IMR-90 (cell line): ENCODE results near the gene ELMOD3. TPM values are rescaled to one million over a fixed set of nuclear protein-coding genes. Genes with fewer than 3 reads are reported as not detected.

Experiments
- ATAC-seq: fragments of 200-7000 bp; cut with Tn5 transposase; 2 replicates; pipeline ENCODE4 v1.9.1; 2020; ENCODE audit warnings: low read depth, mild to moderate bottlenecking, moderate library complexity
- BruUV-seq: library from RNA; stranded (reverse); fragments of 400-500 nt; replicated peaks from 2 replicates; lab custom pipeline; 2021; lab: Mats Ljungman, UMichigan
- CTCF ChIA-PET: fragments of 300-600 bp; formaldehyde crosslinking; extraction: SDS; loops from one replicate; lab custom pipeline; 2021; ENCODE audit warnings: antibody characterized with exemption; lab: Yijun Ruan, JAX
- POLR2A ChIA-PET: fragments of 300-600 bp; sonication (Branson Sonifier 250); formaldehyde crosslinking; loops from one replicate; lab custom pipeline; 2022; ENCODE audit warnings: antibody characterized with exemption; ENCODE audit not compliant: unreplicated experiment; lab: Charles Lee
- DNase-seq: peaks from one replicate; pipeline ENCODE4 v3.0.0; 2013
- H2AFZ ChIP-seq: replicated peaks from 2 replicates; pipeline ENCODE3; 2013; ENCODE audit warnings: low read length, mild to moderate bottlenecking; ENCODE audit not compliant: poor library complexity
- H2AK5ac ChIP-seq: 2 replicates; pipeline ENCODE4 v1.6.1; 2013; ENCODE audit warnings: low read depth, low read length, inconsistent platforms
- H2AK9ac ChIP-seq: replicated peaks from 2 replicates; pipeline ENCODE3; 2013; ENCODE audit warnings: mild to moderate bottlenecking, low read depth, low read length, moderate library complexity; ENCODE audit not compliant: poor library complexity
- H2BK120ac ChIP-seq: 2 replicates; pipeline ENCODE4 v1.6.1; 2013; ENCODE audit warnings: low read depth, low read length, inconsistent platforms
- H2BK15ac ChIP-seq: 3 replicates; pipeline ENCODE4 v1.6.1; 2013; ENCODE audit warnings: low read depth, low read length, inconsistent platforms
- H2BK20ac ChIP-seq: 2 replicates; pipeline ENCODE4 v1.6.1; 2013; ENCODE audit warnings: low read depth, mild to moderate bottlenecking, inconsistent platforms, low read length, moderate library complexity
- H2BK5ac ChIP-seq: 2 replicates; pipeline ENCODE4 v1.6.1; 2013; ENCODE audit warnings: mild to moderate bottlenecking, low read depth, low read length, inconsistent platforms; ENCODE audit not compliant: poor library complexity, severe bottlenecking
- H3K14ac ChIP-seq: replicated peaks from 2 replicates; pipeline ENCODE4 v1.6.1; 2013; ENCODE audit warnings: low read depth, low read length, inconsistent platforms
- H3K18ac ChIP-seq: 2 replicates; pipeline ENCODE4 v1.6.1; 2013; ENCODE audit warnings: low read depth, low read length, control low read depth
- H3K23ac ChIP-seq: 2 replicates; pipeline ENCODE4 v1.6.1; 2013; ENCODE audit warnings: low read depth, low read length, inconsistent platforms
- H3K27ac ChIP-seq: 2 replicates; pipeline ENCODE4 v1.5.1; 2013; ENCODE audit warnings: mild to moderate bottlenecking, control low read depth, low read length; ENCODE audit not compliant: insufficient read depth
- H3K27me3 ChIP-seq: 2 replicates; pipeline ENCODE4 v1.6.1; 2013; ENCODE audit warnings: low read length; ENCODE audit not compliant: control insufficient read depth, insufficient read depth
- H3K36me3 ChIP-seq: 2 replicates; pipeline ENCODE4 v1.6.1; 2013; ENCODE audit warnings: low read length, mixed read lengths; ENCODE audit not compliant: control insufficient read depth, insufficient read depth
- H3K4ac ChIP-seq: 2 replicates; pipeline ENCODE4 v1.6.1; 2013; ENCODE audit warnings: low read depth, low read length, inconsistent platforms
- H3K4me1 ChIP-seq: 2 replicates; pipeline ENCODE4 v1.6.1; 2013; ENCODE audit warnings: low read length, mixed read lengths; ENCODE audit not compliant: control insufficient read depth, insufficient read depth
- H3K4me2 ChIP-seq: 2 replicates; pipeline ENCODE4 v1.6.1; 2013; ENCODE audit warnings: low read depth, mild to moderate bottlenecking, control low read depth, low read length, moderate library complexity
- H3K4me3 ChIP-seq: 2 replicates; pipeline ENCODE4 v1.5.1; 2013; ENCODE audit warnings: low read depth, mild to moderate bottlenecking, control low read depth, low read length, moderate library complexity; ENCODE audit not compliant: insufficient read depth
- H3K56ac ChIP-seq: 2 replicates; pipeline ENCODE4 v1.6.1; 2013; ENCODE audit warnings: low read length, inconsistent platforms; ENCODE audit not compliant: insufficient read depth; ENCODE audit errors: extremely low read depth
- H3K79me1 ChIP-seq, 2 experiments: 2 replicates each; pipeline ENCODE4 v1.6.1; 2013; ENCODE audit warnings: low read length in 2 of 2, inconsistent platforms in 1 of 2, low read depth in 1 of 2
- H3K9ac ChIP-seq: 2 replicates; pipeline ENCODE4 v1.6.1; 2013; ENCODE audit warnings: low read depth, low read length, control low read depth
- H3K9me1 ChIP-seq: 2 replicates; pipeline ENCODE4 v1.6.1; 2013; ENCODE audit warnings: low read length, inconsistent platforms; ENCODE audit not compliant: insufficient read depth
- H3K9me3 ChIP-seq: 2 replicates; pipeline ENCODE4 v1.6.1; 2013; ENCODE audit warnings: low read length; ENCODE audit not compliant: control insufficient read depth, insufficient read depth
- H4K20me1 ChIP-seq: 2 replicates; pipeline ENCODE4 v1.6.1; 2013; ENCODE audit warnings: low read length, inconsistent platforms; ENCODE audit not compliant: insufficient read depth
- H4K5ac ChIP-seq: 2 replicates; pipeline ENCODE4 v1.6.1; 2013; ENCODE audit warnings: mild to moderate bottlenecking, low read depth, low read length, control low read depth
- H4K8ac ChIP-seq, 2 experiments: 2 replicates each; pipeline ENCODE4 v1.6.1; 2013; ENCODE audit warnings: low read depth in 2 of 2, low read length in 2 of 2, control low read depth in 1 of 2, inconsistent platforms in 1 of 2
- H4K91ac ChIP-seq: 2 replicates; pipeline ENCODE4 v1.6.1; 2013; ENCODE audit warnings: low read depth, low read length, inconsistent platforms; ENCODE audit not compliant: insufficient read depth
- FOS ChIP-seq: fragments of 150-350 bp; IDR thresholded peaks from 2 replicates; pipeline ENCODE4 v1.6.1; 2016; ENCODE audit warnings: low read depth, low read length
- MAZ ChIP-seq: IDR thresholded peaks from 2 replicates; pipeline ENCODE4 v1.6.1; 2012; ENCODE audit warnings: low read depth, mild to moderate bottlenecking, low read length, improper control_type of control experiment, moderate library complexity, borderline replicate concordance
- POLR2A ChIP-seq: IDR thresholded peaks from 2 replicates; pipeline ENCODE4 v1.6.1; 2012; ENCODE audit warnings: mild to moderate bottlenecking, low read depth, low read length
- RCOR1 ChIP-seq: IDR thresholded peaks from 2 replicates; pipeline ENCODE4 v1.6.1; 2012; ENCODE audit warnings: mild to moderate bottlenecking, low read length, improper control_type of control experiment; ENCODE audit not compliant: insufficient replicate concordance
- SMC3 ChIP-seq: fragments of 150-350 bp; IDR thresholded peaks from 2 replicates; pipeline ENCODE4 v1.6.1; 2016; ENCODE audit warnings: low read depth, mild to moderate bottlenecking, antibody characterized with exemption, low read length, moderate library complexity
- WGBS, 2 experiments: methylation state at CpG; one replicate each; pipeline versions ENCODE4 v1.1.5 to v1.1.7; 2013; ENCODE audit warnings: missing lambda C conversion rate in 2 of 2; ENCODE audit not compliant: insufficient read length in 1 of 2; ENCODE audit errors: extremely low coverage in 2 of 2; 5-methylcytosine and 5-hydroxymethylcytosine counted together
- dilution Hi-C: fragments of 300-500 bp; cut with HindIII; formaldehyde crosslinking; loops from one replicate; pipeline ENCODE4 v1.14.3; 2018; ENCODE audit warnings: low sequenced_read_pairs; ENCODE audit not compliant: unreplicated experiment
- in situ Hi-C: fragments of 300-500 bp; cut with MboI; formaldehyde crosslinking; loops from 3 replicates; pipeline ENCODE4 v1.14.3; 2019; ENCODE audit warnings: low sequenced_read_pairs, inconsistent platforms, mixed read lengths
- intact Hi-C: fragments of 100-400 bp; cut with micrococcal nuclease; formaldehyde crosslinking; loops from 2 replicates; pipeline ENCODE4 v1.10.0; 2022
- polyA plus RNA-seq, 3 experiments: library from polyadenylated mRNA; depleted of rRNA; stranded (reverse); fragments of >200 nt; gene quantifications; 2 replicates each; pipeline ENCODE4 v1.2.3, GENCODE V29; 2012; ENCODE audit warnings: low replicate concordance in 1 of 3
- total RNA-seq: library from RNA; depleted of rRNA; stranded (reverse); fragments of >200 nt; gene quantifications from 2 replicates; pipeline ENCODE4 v1.2.3, GENCODE V29; 2012
- TF ChIP-seq, protein P1 (sequence below): fragments of 150-350 bp; IDR thresholded peaks from 2 replicates; pipeline ENCODE4 v1.6.1; 2017; ENCODE audit warnings: mild to moderate bottlenecking, antibody characterized with exemption, low read length, low read depth

Gene ELMOD3
- total and polyA plus RNA-seq, 2 of the 4 experiments (the other 2 are of a cell fraction) = 13.1 to 20.7 TPM

DNA sequence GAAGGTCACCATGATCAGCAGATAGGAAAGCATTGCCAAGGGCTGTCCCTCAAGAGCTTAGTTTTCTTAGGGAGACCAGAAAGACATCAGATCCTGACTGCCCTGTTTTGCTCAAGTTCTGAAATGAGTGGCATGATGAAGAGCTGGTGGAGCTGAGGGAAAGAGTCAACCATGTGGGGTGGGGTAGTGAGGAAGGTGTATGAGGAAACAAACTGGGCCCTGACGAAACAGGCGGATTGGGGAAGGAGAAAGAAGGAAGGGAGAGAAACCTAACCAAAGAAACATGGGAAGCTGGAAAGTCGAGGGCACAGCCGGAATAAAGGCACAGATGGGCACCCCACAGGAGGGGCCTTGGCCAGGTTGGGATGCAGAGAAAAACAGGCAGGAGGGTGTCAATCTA, 34.8 kb upstream of the ELMOD3 start:
- H3K4me1 ChIP-seq = peaks cover 9% of the 10 kb centered on the region
- no peak overlapping the region for H2AFZ ChIP-seq
- intact Hi-C loops (no loop called here), in situ Hi-C loops (no loop called here), dilution Hi-C loops (no loop called here)
- no peak overlapping the region for H2AK5ac ChIP-seq
- H2BK5ac ChIP-seq = peak overlapping the region; percentile 17
- no TSS peak for BruUV-seq
- ATAC-seq (no peak), DNase-seq (no peak)
- no peak overlapping the region for H3K14ac ChIP-seq
- no peak overlapping the region for H3K4ac ChIP-seq
- no peak overlapping the region for H2AK9ac ChIP-seq
- no peak overlapping the region for H3K4me2 ChIP-seq
- TF ChIP-seq FOS (no peak), SMC3 (no peak), RCOR1 (no peak), MAZ (no peak), POLR2A (no peak)
- TF ChIP-seq, protein P1, sequence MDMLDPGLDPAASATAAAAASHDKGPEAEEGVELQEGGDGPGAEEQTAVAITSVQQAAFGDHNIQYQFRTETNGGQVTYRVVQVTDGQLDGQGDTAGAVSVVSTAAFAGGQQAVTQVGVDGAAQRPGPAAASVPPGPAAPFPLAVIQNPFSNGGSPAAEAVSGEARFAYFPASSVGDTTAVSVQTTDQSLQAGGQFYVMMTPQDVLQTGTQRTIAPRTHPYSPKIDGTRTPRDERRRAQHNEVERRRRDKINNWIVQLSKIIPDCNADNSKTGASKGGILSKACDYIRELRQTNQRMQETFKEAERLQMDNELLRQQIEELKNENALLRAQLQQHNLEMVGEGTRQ = no peak
- H3K9ac ChIP-seq = no peak overlapping the region
- peaks cover 48% of the 10 kb centered on the region for H4K20me1 ChIP-seq
- H3K27ac ChIP-seq = no peak overlapping the region
- H4K91ac ChIP-seq = no peak overlapping the region
- H4K5ac ChIP-seq = no peak overlapping the region
- no peak overlapping the region for H2BK120ac ChIP-seq
- no peak overlapping the region for H3K18ac ChIP-seq
- CTCF ChIA-PET = interaction anchor here (1.4 kb wide), 1 partner anchor 19 kb away, joined by 4 read pairs; no protein-coding TSS in a partner anchor
- peaks cover 59% of the 10 kb centered on the region for H3K36me3 ChIP-seq
- H3K23ac ChIP-seq = 0 out of 2 replicates have a peak overlapping the region, but pooled peaks have one; percentile 51
- no peaks in the 10 kb centered on the region for H3K9me3 ChIP-seq
- H3K4me3 ChIP-seq = no peak overlapping the region
- H2BK15ac ChIP-seq = no peak overlapping the region
- H4K8ac ChIP-seq = no peak overlapping the region
- H3K27me3 ChIP-seq = no peaks in the 10 kb centered on the region
- H2BK20ac ChIP-seq = no peak overlapping the region
- POLR2A ChIA-PET = no interaction called here
- peaks cover 23% of the 10 kb centered on the region for H3K9me1 ChIP-seq
- H3K79me1 ChIP-seq = peaks cover 33 to 82% of the 10 kb centered on the region in 2 experiments
- 100% methylated on average over 1 of the region's 4 CpGs; no CpG with 5 or more reads in 1 of the 2 experiments for WGBS, 2 experiments
- H3K56ac ChIP-seq = no peak overlapping the region
